Endodermal cell (in vitro differentiated cells): ENCODE measurements around the gene RUNX2. TPM values are rescaled to one million over a fixed set of nuclear protein-coding genes. Genes with fewer than 3 reads are reported as not detected.

Experiments
- DNase-seq: peaks from one replicate; pipeline ENCODE4 v3.0.0-alpha.2; 2017
- H3K27ac ChIP-seq: 2 replicates; pipeline ENCODE4 v1.5.1; 2013; ENCODE audit warnings: mild to moderate bottlenecking, low read depth, low read length, moderate library complexity
- H3K27me3 ChIP-seq: 2 replicates; pipeline ENCODE4 v1.6.1; 2013; ENCODE audit warnings: mild to moderate bottlenecking, low read length, moderate library complexity; ENCODE audit not compliant: insufficient read depth, control insufficient read depth, poor library complexity, severe bottlenecking
- H3K36me3 ChIP-seq: 2 replicates; pipeline ENCODE4 v1.7.0; 2013; ENCODE audit warnings: mild to moderate bottlenecking, low read length, moderate library complexity; ENCODE audit not compliant: control insufficient read depth, insufficient read depth
- H3K4me1 ChIP-seq: one replicate; pipeline ENCODE4 v1.7.0; 2013; ENCODE audit warnings: low read length; ENCODE audit not compliant: control insufficient read depth, insufficient read depth
- H3K4me3 ChIP-seq: 2 replicates; pipeline ENCODE4 v1.5.1; 2013; ENCODE audit warnings: mild to moderate bottlenecking, low read length, moderate library complexity
- H3K9ac ChIP-seq: 2 replicates; pipeline ENCODE4 v1.6.1; 2013; ENCODE audit warnings: mild to moderate bottlenecking, low read length, moderate library complexity; ENCODE audit not compliant: poor library complexity, severe bottlenecking; ENCODE audit errors: extremely low read depth
- H3K9me3 ChIP-seq: 2 replicates; pipeline ENCODE4 v1.6.1; 2013; ENCODE audit warnings: mild to moderate bottlenecking, low read length, moderate library complexity; ENCODE audit not compliant: control insufficient read depth
- H3K27ac Mint-ChIP-seq: 2 replicates; pipeline ENCODE4 v1.8.0; 2020; ENCODE audit warnings: mixed read lengths
- H3K27me3 Mint-ChIP-seq: 2 replicates; pipeline ENCODE4 v1.8.0; 2021; ENCODE audit warnings: mild to moderate bottlenecking, mixed read lengths; ENCODE audit not compliant: insufficient read depth
- H3K36me3 Mint-ChIP-seq: 2 replicates; pipeline ENCODE4 v1.8.0; 2020; ENCODE audit warnings: low read depth, mixed read lengths
- H3K4me1 Mint-ChIP-seq: 2 replicates; pipeline ENCODE4 v1.8.0; 2020; ENCODE audit warnings: mixed read lengths
- H3K4me3 Mint-ChIP-seq: 2 replicates; pipeline ENCODE4 v1.8.0; 2020; ENCODE audit warnings: mild to moderate bottlenecking, moderate library complexity, mixed read lengths
- H3K9me3 Mint-ChIP-seq: 2 replicates; pipeline ENCODE4 v1.8.0; 2020; ENCODE audit warnings: mild to moderate bottlenecking, mixed read lengths
- WGBS, 2 experiments: methylation state at CpG; one replicate each; pipeline versions ENCODE4 v1.1.5 to v1.1.7; 2013; ENCODE audit warnings: missing lambda C conversion rate in 2 of 2, mixed read lengths in 1 of 2; ENCODE audit not compliant: insufficient coverage in 1 of 2, insufficient read length in 1 of 2; 5-methylcytosine and 5-hydroxymethylcytosine counted together
- total RNA-seq, 2 donors: library from RNA; stranded (reverse); fragmentation: NEBNext Ultra II Directional in 1 of 2; extraction: Animal tissue kit (Norgen Biotek cat#: 25700) in 1 of 2; gene quantifications; 2 replicates in 1 of 2; 3 replicates in 1 of 2; pipeline ENCODE4 v1.2.1, GENCODE V29; 2021
- TF ChIP-seq, protein P1 (sequence below): fragments of 200-600 bp; sonication (generic); conservative IDR thresholded peaks from 2 replicates; pipeline ENCODE4 v1.5.0; 2021; ENCODE audit warnings: antibody characterized with exemption, mild to moderate bottlenecking

The RUNX2 gene
- total RNA-seq, 2 donors from 2014 or later: 0.18 to 0.26 TPM

DNA sequence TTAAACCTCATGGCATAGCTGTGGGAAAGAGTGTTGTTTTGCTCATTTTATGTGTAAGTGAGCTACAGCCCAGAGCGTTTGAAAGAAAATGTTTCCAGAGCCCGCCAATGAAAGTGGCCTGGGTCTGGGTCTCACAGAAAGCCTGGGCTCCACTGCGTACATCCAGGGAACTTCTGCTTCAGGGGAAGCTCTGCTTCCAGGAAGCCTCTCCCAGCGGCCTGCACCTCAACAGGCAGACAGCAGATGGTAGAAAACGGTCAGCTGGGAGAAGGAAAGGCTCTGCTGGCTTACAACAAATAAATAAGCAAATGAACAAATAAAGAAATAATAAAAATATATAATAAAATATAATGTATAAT lies 320.1 kb downstream of the RUNX2 start:
- Mint-ChIP-seq H3K4me1 (no peaks in the 10 kb centered on the region), H3K27me3 (peaks cover 18% of the 10 kb centered on the region), H3K36me3 (no peaks in the 10 kb centered on the region), H3K9me3 (no peaks in the 10 kb centered on the region), H3K27ac (no peak overlapping the region), H3K4me3 (no peak overlapping the region)
- Histone ChIP-seq H3K27ac (no peak overlapping the region), H3K27me3 (no peaks in the 10 kb centered on the region), H3K4me3 (no peak overlapping the region), H3K9ac (no peak overlapping the region), H3K9me3 (no peaks in the 10 kb centered on the region), H3K4me1 (no peaks in the 10 kb centered on the region), H3K36me3 (no peaks in the 10 kb centered on the region)
- TF ChIP-seq, protein P1, sequence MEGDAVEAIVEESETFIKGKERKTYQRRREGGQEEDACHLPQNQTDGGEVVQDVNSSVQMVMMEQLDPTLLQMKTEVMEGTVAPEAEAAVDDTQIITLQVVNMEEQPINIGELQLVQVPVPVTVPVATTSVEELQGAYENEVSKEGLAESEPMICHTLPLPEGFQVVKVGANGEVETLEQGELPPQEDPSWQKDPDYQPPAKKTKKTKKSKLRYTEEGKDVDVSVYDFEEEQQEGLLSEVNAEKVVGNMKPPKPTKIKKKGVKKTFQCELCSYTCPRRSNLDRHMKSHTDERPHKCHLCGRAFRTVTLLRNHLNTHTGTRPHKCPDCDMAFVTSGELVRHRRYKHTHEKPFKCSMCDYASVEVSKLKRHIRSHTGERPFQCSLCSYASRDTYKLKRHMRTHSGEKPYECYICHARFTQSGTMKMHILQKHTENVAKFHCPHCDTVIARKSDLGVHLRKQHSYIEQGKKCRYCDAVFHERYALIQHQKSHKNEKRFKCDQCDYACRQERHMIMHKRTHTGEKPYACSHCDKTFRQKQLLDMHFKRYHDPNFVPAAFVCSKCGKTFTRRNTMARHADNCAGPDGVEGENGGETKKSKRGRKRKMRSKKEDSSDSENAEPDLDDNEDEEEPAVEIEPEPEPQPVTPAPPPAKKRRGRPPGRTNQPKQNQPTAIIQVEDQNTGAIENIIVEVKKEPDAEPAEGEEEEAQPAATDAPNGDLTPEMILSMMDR: no peak
- no peak for DNase-seq
- WGBS, 2 experiments: 86 to 92% methylated on average over 3 to 4 of the region's 5 CpGs

GRCh38 chr6:45650524-45651135 lies 322.5 kb downstream of the RUNX2 start:
- Mint-ChIP-seq H3K4me3 (no peak overlapping the region), H3K27me3 (peaks cover 7% of the 10 kb centered on the region), H3K9me3 (no peaks in the 10 kb centered on the region), H3K36me3 (no peaks in the 10 kb centered on the region), H3K4me1 (no peaks in the 10 kb centered on the region), H3K27ac (no peak overlapping the region)
- Histone ChIP-seq H3K36me3 (no peaks in the 10 kb centered on the region), H3K27me3 (no peaks in the 10 kb centered on the region), H3K27ac (no peak overlapping the region), H3K9ac (no peak overlapping the region), H3K4me1 (no peaks in the 10 kb centered on the region), H3K9me3 (no peaks in the 10 kb centered on the region), H3K4me3 (no peak overlapping the region)
- DNase-seq: no peak
- TF ChIP-seq, protein P1: no peak
- 93 to 100% methylated on average over 1 to 3 of the region's 3 CpGs for WGBS, 2 experiments

DNA sequence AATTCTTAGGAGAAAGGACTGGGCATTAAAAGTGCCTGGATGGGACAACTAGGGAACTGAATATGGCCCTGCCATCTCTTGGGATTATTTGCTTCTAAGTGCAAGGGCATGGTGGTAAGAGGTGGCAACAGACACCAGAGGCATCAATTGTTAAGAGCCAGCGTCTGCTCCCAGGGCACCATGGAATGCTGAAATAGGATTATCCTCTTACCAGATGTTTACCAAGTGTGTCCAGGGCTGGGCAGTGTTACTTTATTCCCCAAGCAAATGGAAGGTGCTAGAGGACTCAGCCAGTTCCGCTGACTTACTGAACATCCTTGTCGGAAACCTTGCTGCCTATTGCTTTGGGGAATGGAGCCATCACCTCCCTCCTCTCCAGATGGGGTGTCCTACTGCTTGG lies 323.2 kb downstream of the RUNX2 start:
- Histone ChIP-seq H3K4me1 (no peaks in the 10 kb centered on the region), H3K4me3 (no peak overlapping the region), H3K9ac (no peak overlapping the region), H3K27ac (no peak overlapping the region), H3K36me3 (no peaks in the 10 kb centered on the region), H3K9me3 (no peaks in the 10 kb centered on the region), H3K27me3 (no peaks in the 10 kb centered on the region)
- Mint-ChIP-seq H3K4me3 (no peak overlapping the region), H3K4me1 (no peaks in the 10 kb centered on the region), H3K27ac (no peak overlapping the region), H3K9me3 (no peaks in the 10 kb centered on the region), H3K36me3 (no peaks in the 10 kb centered on the region), H3K27me3 (peaks cover 7% of the 10 kb centered on the region)
- no peak for DNase-seq
- TF ChIP-seq, protein P1: no peak
- WGBS, 2 experiments: 88 to 94% methylated on average over 3 of the region's 3 CpGs
